Thyroid gland (tissue), 4 donors: ENCODE results near the gene APP. TPM values are rescaled to one million over a fixed set of nuclear protein-coding genes. Genes with fewer than 3 reads are reported as not detected.
A peak's percentile ranks its signal among the peaks of the same experiment; 100 is the strongest.

Experiments
- DNase-seq, 2 donors: peaks; one replicate each; pipeline ENCODE4 v3.0.0-alpha.2; 2019
- H3K27ac ChIP-seq, 3 donors: fragments of 200-600 bp; sonication (generic); 1 replicate in 2 of 3; 2 replicates in 1 of 3; pipeline ENCODE4 v1.5.1; 2016 to 2019; ENCODE audit warnings: mild to moderate bottlenecking in 1 of 3, moderate library complexity in 1 of 3
- H3K27me3 ChIP-seq: fragments of 200-600 bp; sonication (generic); one replicate; pipeline ENCODE4 v1.5.1; 2019
- H3K36me3 ChIP-seq, 2 donors: fragments of 200-600 bp; sonication (generic); one replicate each; pipeline ENCODE4 v1.5.1; 2016 to 2019
- H3K4me1 ChIP-seq, 2 donors: fragments of 200-600 bp; sonication (generic); one replicate each; pipeline ENCODE4 v1.5.1; 2017 to 2019
- H3K4me3 ChIP-seq, 3 donors: fragments of 200-600 bp; sonication (generic); replicated peaks in 1 of 3; 1 replicate in 2 of 3; 2 replicates in 1 of 3; pipeline ENCODE4 v1.5.1; 2016; ENCODE audit warnings: mild to moderate bottlenecking in 1 of 3
- H3K9me3 ChIP-seq: fragments of 200-600 bp; sonication (generic); one replicate; pipeline ENCODE4 v1.5.1; 2017
- POLR2A ChIP-seq, 2 donors: fragments of 450-650 bp; IDR thresholded peaks; one replicate each; pipeline ENCODE4 v1.6.1; 2017; ENCODE audit warnings: antibody characterized with exemption in 2 of 2, mild to moderate bottlenecking in 2 of 2, moderate library complexity in 1 of 2
- WGBS, 2 donors: methylation state at CpG; one replicate each; pipeline ENCODE4 v1.1.5; 2017; 5-methylcytosine and 5-hydroxymethylcytosine counted together
- intact Hi-C: fragments of 100-400 bp; cut with DNase I; formaldehyde crosslinking; loops from one replicate; pipeline ENCODE4 v1.15.1; 2023
- total RNA-seq, 4 donors: library from RNA; depleted of rRNA; stranded (reverse); fragments of >200 nt; gene quantifications; one replicate each; pipeline ENCODE4 v1.2.3, GENCODE V29; 2016
- TF ChIP-seq, protein P1 (sequence below), 6 experiments: fragments of 200-600 bp in 3 of 6; fragments of 450-650 bp in 3 of 6; sonication (generic) in 3 of 6; IDR thresholded peaks; one replicate each; pipeline ENCODE4 v1.5.1; 2016 to 2019; ENCODE audit warnings: antibody characterized with exemption in 6 of 6, mild to moderate bottlenecking in 2 of 6, inconsistent platforms in 1 of 6, moderate library complexity in 1 of 6

APP gene
- total RNA-seq, 4 donors from 2014 or later = 513 to 716 (median 676) TPM

DNA sequence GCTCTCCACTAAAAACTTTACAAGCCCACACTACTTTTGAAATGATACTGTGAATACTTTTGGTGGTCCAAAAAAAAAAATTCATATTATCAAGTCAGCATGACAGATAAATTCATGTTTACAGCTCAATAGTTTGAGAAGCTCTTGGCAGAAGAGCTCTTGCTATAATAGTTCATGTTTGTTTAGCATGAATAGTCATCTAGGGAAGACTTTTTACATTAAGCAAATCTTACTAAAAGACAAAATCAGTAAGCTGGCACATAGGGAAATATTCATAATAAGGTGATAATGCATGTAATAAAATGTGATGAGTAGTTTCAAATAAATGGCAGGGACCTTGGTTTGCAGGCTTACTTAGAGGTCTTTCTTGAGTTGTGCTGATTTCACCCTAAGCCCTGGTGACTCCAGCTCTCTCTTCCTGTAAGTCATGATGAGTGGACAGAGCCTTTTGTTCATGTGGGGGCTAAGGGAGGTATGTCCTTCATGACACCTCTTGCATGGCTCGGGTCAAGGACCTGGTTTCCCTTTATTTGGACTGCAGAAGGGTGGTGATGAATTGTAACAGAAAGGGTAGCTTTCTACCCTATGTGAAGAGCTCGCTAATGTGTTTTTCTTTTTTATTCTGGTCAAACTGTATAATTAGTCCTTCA is 269.1 kb downstream of the APP start:
- no peak for DNase-seq
- TF ChIP-seq POLR2A (IDR thresholded peaks at IDR 0.05) = no peak
- TF ChIP-seq, protein P1, sequence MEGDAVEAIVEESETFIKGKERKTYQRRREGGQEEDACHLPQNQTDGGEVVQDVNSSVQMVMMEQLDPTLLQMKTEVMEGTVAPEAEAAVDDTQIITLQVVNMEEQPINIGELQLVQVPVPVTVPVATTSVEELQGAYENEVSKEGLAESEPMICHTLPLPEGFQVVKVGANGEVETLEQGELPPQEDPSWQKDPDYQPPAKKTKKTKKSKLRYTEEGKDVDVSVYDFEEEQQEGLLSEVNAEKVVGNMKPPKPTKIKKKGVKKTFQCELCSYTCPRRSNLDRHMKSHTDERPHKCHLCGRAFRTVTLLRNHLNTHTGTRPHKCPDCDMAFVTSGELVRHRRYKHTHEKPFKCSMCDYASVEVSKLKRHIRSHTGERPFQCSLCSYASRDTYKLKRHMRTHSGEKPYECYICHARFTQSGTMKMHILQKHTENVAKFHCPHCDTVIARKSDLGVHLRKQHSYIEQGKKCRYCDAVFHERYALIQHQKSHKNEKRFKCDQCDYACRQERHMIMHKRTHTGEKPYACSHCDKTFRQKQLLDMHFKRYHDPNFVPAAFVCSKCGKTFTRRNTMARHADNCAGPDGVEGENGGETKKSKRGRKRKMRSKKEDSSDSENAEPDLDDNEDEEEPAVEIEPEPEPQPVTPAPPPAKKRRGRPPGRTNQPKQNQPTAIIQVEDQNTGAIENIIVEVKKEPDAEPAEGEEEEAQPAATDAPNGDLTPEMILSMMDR (IDR thresholded peaks at IDR 0.05) = no peak
- Histone ChIP-seq H3K36me3 (no peaks in the 10 kb centered on the region), H3K9me3 (no peaks in the 10 kb centered on the region), H3K27me3 (no peaks in the 10 kb centered on the region), H3K27ac (no peak overlapping the region), H3K4me3 (no peak overlapping the region), H3K4me1 (peaks cover 0 to 6% of the 10 kb centered on the region in 2 donors)
- WGBS, 2 donors = 63 to 65% methylated on average over 2 of the region's 2 CpGs
- intact Hi-C loops = no loop called here

- H3K9me3 ChIP-seq = no peaks in the 10 kb centered on the region
- no peak for DNase-seq
- 83 to 87% methylated on average over 3 of the region's 3 CpGs for WGBS, 2 donors
- no peak overlapping the region for H3K4me3 ChIP-seq
- H3K27ac ChIP-seq = peak overlapping the region in 1 of 3 donors; percentile 4
- intact Hi-C loops = no loop called here
- H3K27me3 ChIP-seq = no peaks in the 10 kb centered on the region
- TF ChIP-seq POLR2A (IDR thresholded peaks at IDR 0.05) = no peak
- TF ChIP-seq, protein P1 (IDR thresholded peaks at IDR 0.05) = no peak
- H3K4me1 ChIP-seq = peaks cover 0 to 6% of the 10 kb centered on the region in 2 donors
- H3K36me3 ChIP-seq = peaks cover 0 to 6% of the 10 kb centered on the region in 2 donors
Observed at GRCh38 chr21:25898671-25899070, 271.9 kb downstream of the APP start.

GRCh38 chr21:25897383-25897782 is 273.2 kb downstream of the APP start:
- peak overlapping the region in 1 of 3 donors; percentile 1 for H3K27ac ChIP-seq
- H3K4me1 ChIP-seq = peaks cover 0 to 13% of the 10 kb centered on the region in 2 donors
- H3K9me3 ChIP-seq = no peaks in the 10 kb centered on the region
- no peaks in the 10 kb centered on the region for H3K27me3 ChIP-seq
- peaks cover 0 to 6% of the 10 kb centered on the region in 2 donors for H3K36me3 ChIP-seq
- TF ChIP-seq, protein P1 (IDR thresholded peaks at IDR 0.05) = no peak
- no peak for TF ChIP-seq POLR2A (IDR thresholded peaks at IDR 0.05)
- DNase-seq = no peak
- H3K4me3 ChIP-seq = no peak overlapping the region
- WGBS, 2 donors = 86 to 94% methylated on average over 4 of the region's 4 CpGs
- intact Hi-C loops = no loop called here

GRCh38 chr21:25896501-25897056 is 274.0 kb downstream of the APP start:
- Histone ChIP-seq H3K36me3 (peaks cover under 1 to 6% of the 10 kb centered on the region in 2 donors), H3K4me3 (no peak overlapping the region), H3K27me3 (no peaks in the 10 kb centered on the region), H3K4me1 (peaks cover 0 to 8% of the 10 kb centered on the region in 2 donors), H3K27ac (no peak overlapping the region), H3K9me3 (no peaks in the 10 kb centered on the region)
- TF ChIP-seq, protein P1 (IDR thresholded peaks at IDR 0.05) = no peak
- TF ChIP-seq POLR2A (IDR thresholded peaks at IDR 0.05) = no peak
- intact Hi-C loops = no loop called here
- WGBS, 2 donors = 82 to 89% methylated on average over 4 of the region's 4 CpGs
- no peak for DNase-seq

DNA sequence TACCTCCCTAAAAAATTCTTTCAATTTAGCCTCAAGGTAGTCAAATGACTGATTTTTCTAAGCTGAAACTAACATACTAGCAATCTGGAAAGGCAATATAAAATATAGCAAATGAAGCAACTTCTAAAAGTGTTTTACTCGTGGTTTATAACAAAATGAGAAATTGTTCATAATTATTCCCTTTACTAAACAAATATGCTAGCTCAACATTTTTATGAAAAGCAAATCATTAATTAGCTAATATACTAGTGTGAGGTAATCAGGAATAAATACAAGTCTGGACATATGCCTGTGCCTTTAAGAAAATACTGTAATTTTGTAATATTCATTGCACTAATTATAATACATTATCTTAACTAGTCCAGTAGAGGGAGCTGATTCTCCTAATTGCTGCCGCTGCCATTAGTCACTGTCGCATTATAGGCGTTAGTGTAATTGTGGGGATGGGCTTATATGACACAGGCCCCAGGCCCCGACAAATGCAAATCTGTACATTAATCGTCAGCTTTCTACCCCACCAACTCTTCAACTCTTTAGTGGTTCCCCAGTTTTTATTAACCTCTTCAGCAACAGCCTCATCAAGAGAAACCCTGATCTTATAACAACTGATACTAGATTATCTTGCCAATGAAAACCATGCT is 274.9 kb downstream of the APP start:
- H3K9me3 ChIP-seq = no peaks in the 10 kb centered on the region
- 55 to 66% methylated on average over 6 of the region's 6 CpGs for WGBS, 2 donors

More for the DNA sequence above, 274.9 kb downstream of the APP start:
- no peak for DNase-seq
- TF ChIP-seq, protein P1 (IDR thresholded peaks at IDR 0.05) = peak in 4 of 6 experiments; percentile 26 to 48 (median 38)
- TF ChIP-seq POLR2A (IDR thresholded peaks at IDR 0.05) = no peak
- Histone ChIP-seq H3K36me3 (peaks cover 5 to 6% of the 10 kb centered on the region in 2 donors), H3K4me1 (peaks cover 0 to 6% of the 10 kb centered on the region in 2 donors), H3K27ac (no peak overlapping the region), H3K27me3 (no peaks in the 10 kb centered on the region), H3K4me3 (no peak overlapping the region)
- intact Hi-C loops = no loop called here
